Activated T-cell treated with anti-CD3 and anti-CD28 coated beads, Interleukin-2, amount 50 U/mL, for 4 hours (primary cell): ENCODE results near the gene CHRNA7. TPM values are rescaled to one million over a fixed set of nuclear protein-coding genes. Genes with fewer than 3 reads are reported as not detected.

Source experiments
- ATAC-seq, 2 donors: fragments of 200-7000 bp; cut with Tn5 transposase; one replicate each; pipeline ENCODE4 v1.10.0; 2021
- DNase-seq: peaks from one replicate; pipeline ENCODE4 v3.0.0-alpha.2; 2020
- H3K27me3 Mint-ChIP-seq: one replicate; pipeline ENCODE4 v1.8.0; 2021; ENCODE audit warnings: low read depth, mixed read lengths
- H3K36me3 Mint-ChIP-seq: one replicate; pipeline ENCODE4 v1.8.0; 2022; ENCODE audit warnings: mixed read lengths; ENCODE audit not compliant: insufficient read depth
- H3K4me1 Mint-ChIP-seq: one replicate; pipeline ENCODE4 v1.8.0; 2021; ENCODE audit warnings: low read depth, mixed read lengths
- H3K4me3 Mint-ChIP-seq: one replicate; pipeline ENCODE4 v1.8.0; 2021; ENCODE audit warnings: mild to moderate bottlenecking, moderate library complexity, mixed read lengths
- H3K9me3 Mint-ChIP-seq: one replicate; pipeline ENCODE4 v1.8.0; 2021; ENCODE audit warnings: mixed read lengths
- total RNA-seq, 3 donors: library from RNA; stranded (reverse); gene quantifications; one replicate each; pipeline ENCODE4 v1.2.1, GENCODE V29; 2021

CHRNA7 gene
- total RNA-seq, 3 donors from 2014 or later, result 0.21 TPM; not detected in 2

GRCh38 chr15:32035285-32035684 is 5.0 kb downstream of the CHRNA7 start:
- Mint-ChIP-seq H3K27me3 (peaks cover 25% of the 10 kb centered on the region), H3K4me3 (no peak overlapping the region), H3K9me3 (no peaks in the 10 kb centered on the region), H3K36me3 (no peaks in the 10 kb centered on the region), H3K4me1 (peaks cover 7% of the 10 kb centered on the region)
- ATAC-seq, result no peak
- no peak for DNase-seq

GRCh38 chr15:32036971-32037370 is 6.7 kb downstream of the CHRNA7 start:
- Mint-ChIP-seq H3K36me3 (no peaks in the 10 kb centered on the region), H3K9me3 (no peaks in the 10 kb centered on the region), H3K4me3 (no peak overlapping the region), H3K4me1 (no peaks in the 10 kb centered on the region), H3K27me3 (peaks cover 14% of the 10 kb centered on the region)
- DNase-seq (no peak), ATAC-seq (no peak)

GRCh38 chr15:32041294-32041693 is 11.0 kb downstream of the CHRNA7 start:
- ATAC-seq (no peak), DNase-seq (no peak)
- peaks cover 13% of the 10 kb centered on the region for H3K27me3 Mint-ChIP-seq
- H3K36me3 Mint-ChIP-seq, result no peaks in the 10 kb centered on the region
- no peaks in the 10 kb centered on the region for H3K9me3 Mint-ChIP-seq
- no peaks in the 10 kb centered on the region for H3K4me1 Mint-ChIP-seq
- H3K4me3 Mint-ChIP-seq, result no peak overlapping the region

- ATAC-seq (no peak), DNase-seq (no peak)
- no peaks in the 10 kb centered on the region for H3K4me1 Mint-ChIP-seq
- H3K4me3 Mint-ChIP-seq, result no peak overlapping the region
- no peaks in the 10 kb centered on the region for H3K36me3 Mint-ChIP-seq
- no peaks in the 10 kb centered on the region for H3K9me3 Mint-ChIP-seq
- H3K27me3 Mint-ChIP-seq, result peaks cover 13% of the 10 kb centered on the region
These were observed 12.1 kb downstream of the CHRNA7 start for GRCh38 chr15:32042269-32042972.

- H3K4me3 Mint-ChIP-seq, result no peak overlapping the region
- H3K9me3 Mint-ChIP-seq, result no peaks in the 10 kb centered on the region
- no peak for DNase-seq
- H3K27me3 Mint-ChIP-seq, result peaks cover 14% of the 10 kb centered on the region
- no peak for ATAC-seq
- no peaks in the 10 kb centered on the region for H3K36me3 Mint-ChIP-seq
- no peaks in the 10 kb centered on the region for H3K4me1 Mint-ChIP-seq
These were observed 23.4 kb downstream of the CHRNA7 start for GRCh38 chr15:32053719-32054118.

- Mint-ChIP-seq H3K27me3 (peaks cover 16% of the 10 kb centered on the region), H3K9me3 (no peaks in the 10 kb centered on the region), H3K36me3 (no peaks in the 10 kb centered on the region), H3K4me3 (no peak overlapping the region), H3K4me1 (no peaks in the 10 kb centered on the region)
- DNase-seq (no peak), ATAC-seq (no peak)
These were observed 27.6 kb downstream of the CHRNA7 start for GRCh38 chr15:32057876-32058425.

- no peak overlapping the region for H3K4me3 Mint-ChIP-seq
- H3K9me3 Mint-ChIP-seq, result no peaks in the 10 kb centered on the region
- no peaks in the 10 kb centered on the region for H3K4me1 Mint-ChIP-seq
- peaks cover 17% of the 10 kb centered on the region for H3K27me3 Mint-ChIP-seq
- H3K36me3 Mint-ChIP-seq, result no peaks in the 10 kb centered on the region
- ATAC-seq, result no peak
- DNase-seq, result no peak
These were observed 30.4 kb downstream of the CHRNA7 start for GRCh38 chr15:32060706-32061105.

GRCh38 chr15:32067115-32067514 is 36.8 kb downstream of the CHRNA7 start:
- Mint-ChIP-seq H3K36me3 (no peaks in the 10 kb centered on the region), H3K4me3 (no peak overlapping the region), H3K4me1 (no peaks in the 10 kb centered on the region), H3K27me3 (peaks cover 3% of the 10 kb centered on the region), H3K9me3 (peaks cover 28% of the 10 kb centered on the region)
- no peak for DNase-seq
- no peak for ATAC-seq

GRCh38 chr15:32089851-32090359 is 59.6 kb downstream of the CHRNA7 start:
- ATAC-seq (no peak), DNase-seq (no peak)
- H3K36me3 Mint-ChIP-seq, result no peaks in the 10 kb centered on the region
- H3K4me3 Mint-ChIP-seq, result no peak overlapping the region
- H3K27me3 Mint-ChIP-seq, result peaks cover 9% of the 10 kb centered on the region
- H3K4me1 Mint-ChIP-seq, result no peaks in the 10 kb centered on the region
- H3K9me3 Mint-ChIP-seq, result peaks cover 14% of the 10 kb centered on the region

GRCh38 chr15:32091505-32092380 is 61.4 kb downstream of the CHRNA7 start:
- Mint-ChIP-seq H3K9me3 (peaks cover 14% of the 10 kb centered on the region), H3K4me1 (no peaks in the 10 kb centered on the region), H3K27me3 (peaks cover 6% of the 10 kb centered on the region), H3K4me3 (no peak overlapping the region), H3K36me3 (no peaks in the 10 kb centered on the region)
- ATAC-seq, result no peak
- no peak for DNase-seq

- no peak for ATAC-seq
- H3K4me1 Mint-ChIP-seq, result no peaks in the 10 kb centered on the region
- no peak overlapping the region for H3K4me3 Mint-ChIP-seq
These were observed 65.9 kb downstream of the CHRNA7 start for GRCh38 chr15:32096213-32096612.

GRCh38 chr15:32096916-32097617 is 66.8 kb downstream of the CHRNA7 start:
- Mint-ChIP-seq H3K27me3 (peaks cover 21% of the 10 kb centered on the region), H3K4me1 (no peaks in the 10 kb centered on the region), H3K4me3 (no peak overlapping the region), H3K9me3 (no peaks in the 10 kb centered on the region), H3K36me3 (no peaks in the 10 kb centered on the region)
- no peak for DNase-seq
- no peak for ATAC-seq

More at GRCh38 chr15:32096213-32096612, 65.9 kb downstream of the CHRNA7 start:
- Mint-ChIP-seq H3K27me3 (peaks cover 19% of the 10 kb centered on the region), H3K9me3 (no peaks in the 10 kb centered on the region), H3K36me3 (no peaks in the 10 kb centered on the region)
- DNase-seq, result no peak

- no peaks in the 10 kb centered on the region for H3K9me3 Mint-ChIP-seq
- H3K36me3 Mint-ChIP-seq, result no peaks in the 10 kb centered on the region
- no peak overlapping the region for H3K4me3 Mint-ChIP-seq
- ATAC-seq, result no peak
- no peak for DNase-seq
- H3K4me1 Mint-ChIP-seq, result no peaks in the 10 kb centered on the region
- peaks cover 21% of the 10 kb centered on the region for H3K27me3 Mint-ChIP-seq
These were observed 67.7 kb downstream of the CHRNA7 start for GRCh38 chr15:32098033-32098432.
